Activated T-cell treated with anti-CD3 and anti-CD28 coated beads for 1 hour (primary cell): ENCODE data around the gene BMP2K.

ENCODE experiments used
- DNase-seq: peaks from one replicate; pipeline ENCODE4 v3.0.0-alpha.2; 2020; ENCODE audit warnings: low read depth

The BMP2K gene

GRCh38 chr4:78937837-78938236 lies 161.7 kb downstream of the BMP2K start:
- no peak for DNase-seq

- DNase-seq = no peak
These were observed 162.3 kb downstream of the BMP2K start for GRCh38 chr4:78938474-78938867.

GRCh38 chr4:78938868-78939666 lies 162.9 kb downstream of the BMP2K start, which contains the start of gene PAQR3:
Gene PAQR3, minus strand, starts transcription at chr4:78939438. Its CDS starts 214 bp downstream, at chr4:78939224.
- peak; percentile 83 for DNase-seq

- DNase-seq = no peak
These were observed 163.5 kb downstream of the BMP2K start for GRCh38 chr4:78939667-78940008.

GRCh38 chr4:78940752-78941151 lies 164.6 kb downstream of the BMP2K start:
- no peak for DNase-seq

- no peak for DNase-seq
These were observed 168.2 kb downstream of the BMP2K start for GRCh38 chr4:78944381-78944780.

GRCh38 chr4:78945651-78946179 lies 169.6 kb downstream of the BMP2K start:
- DNase-seq = no peak

- DNase-seq = no peak
These were observed 173.6 kb downstream of the BMP2K start for GRCh38 chr4:78949735-78950134.

- DNase-seq = peak; percentile 18
These were observed 175.8 kb downstream of the BMP2K start for GRCh38 chr4:78951862-78952472.

- no peak for DNase-seq
These were observed 177.1 kb downstream of the BMP2K start for GRCh38 chr4:78953231-78953630.

- DNase-seq = no peak
These were observed 177.9 kb downstream of the BMP2K start for GRCh38 chr4:78953769-78954666.

GRCh38 chr4:78956975-78957374 lies 180.8 kb downstream of the BMP2K start:
- DNase-seq = no peak

- no peak for DNase-seq
These were observed 184.8 kb downstream of the BMP2K start for GRCh38 chr4:78960926-78961325.
